Measurements from ENCODE around the gene STX8. TPM values are rescaled to one million over a fixed set of nuclear protein-coding genes. Genes with fewer than 3 reads are reported as not detected.

The STX8 gene
- polyA plus RNA-seq, 1 of the 3 experiments (the other 2 are of a cell fraction): 51.3 TPM

DNA sequence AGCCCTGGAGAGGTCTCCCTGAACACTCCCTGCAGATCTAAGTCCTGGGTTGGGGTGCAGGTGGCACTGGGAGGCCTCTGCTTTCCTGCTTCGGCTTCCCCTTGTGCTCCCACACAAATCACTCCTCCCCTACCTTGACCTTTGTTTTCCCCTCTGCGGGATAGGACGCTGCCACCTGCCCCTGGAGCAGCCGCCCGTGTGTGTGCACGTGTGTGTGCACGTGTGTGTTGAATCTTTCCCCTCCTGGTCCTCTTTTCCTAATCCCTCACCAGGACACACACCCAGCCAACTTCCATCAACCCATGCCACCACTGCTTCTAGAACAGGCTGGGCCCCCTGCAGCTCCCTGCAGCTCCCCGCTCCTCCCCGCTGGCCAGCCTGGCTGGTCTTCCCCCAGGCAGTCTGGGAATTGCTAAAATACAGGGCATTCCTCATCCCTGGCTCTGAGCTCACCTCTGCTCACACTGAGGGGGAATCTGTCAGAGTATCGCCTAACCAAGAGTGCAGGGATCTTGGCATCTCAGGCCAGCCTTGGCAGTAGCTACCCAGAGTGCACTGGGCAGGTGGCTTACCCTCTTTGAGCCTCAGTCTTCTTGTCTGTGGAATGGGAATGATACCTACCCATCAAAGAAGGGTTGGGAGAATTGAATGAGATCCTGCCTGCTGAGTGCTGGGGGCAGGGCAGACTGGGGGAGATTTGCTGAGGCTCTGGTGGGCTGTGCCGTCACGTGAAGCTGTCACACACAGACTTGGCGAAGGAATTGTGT lies 355.8 kb downstream of the STX8 start:
- peaks cover 12% of the 10 kb centered on the region; the same call in 1 of the 2 replicates for H3K9me3 ChIP-seq
- ChIA-PET CTCF (interaction anchor here (1.1 kb wide), 1 partner anchor 14 kb away, joined by 4 read pairs; no protein-coding TSS in a partner anchor), POLR2A (no interaction called here)
- no peaks in the 10 kb centered on the region for H3K27me3 ChIP-seq (ENCODE audit: insufficient read depth)
- peaks cover 0 to 14% of the 10 kb centered on the region in 2 experiments; a peak in 2 of 4 replicates for H3K4me1 ChIP-seq (ENCODE audit: control insufficient read depth in 1 of 2, insufficient read depth in 2 of 2, low read depth in 1 of 2, low read length in 1 of 2)
- H3K4me2 ChIP-seq: no peak overlapping the region
- TF ChIP-seq, protein P1, sequence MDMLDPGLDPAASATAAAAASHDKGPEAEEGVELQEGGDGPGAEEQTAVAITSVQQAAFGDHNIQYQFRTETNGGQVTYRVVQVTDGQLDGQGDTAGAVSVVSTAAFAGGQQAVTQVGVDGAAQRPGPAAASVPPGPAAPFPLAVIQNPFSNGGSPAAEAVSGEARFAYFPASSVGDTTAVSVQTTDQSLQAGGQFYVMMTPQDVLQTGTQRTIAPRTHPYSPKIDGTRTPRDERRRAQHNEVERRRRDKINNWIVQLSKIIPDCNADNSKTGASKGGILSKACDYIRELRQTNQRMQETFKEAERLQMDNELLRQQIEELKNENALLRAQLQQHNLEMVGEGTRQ (IDR thresholded peaks at IDR 0.05; ENCODE audit: borderline replicate concordance, low read depth, low read length): no peak
- TF ChIP-seq EZH2phosphoT487 (IDR thresholded peaks at IDR 0.05; ENCODE audit: borderline replicate concordance, low read depth) (no peak), RFX5 (IDR thresholded peaks at IDR 0.05; ENCODE audit: low read length) (no peak), FOXM1 (IDR thresholded peaks at IDR 0.05; ENCODE audit: low read depth) (no peak)
- H3K9ac ChIP-seq: no peak overlapping the region
- H2AFZ ChIP-seq (ENCODE audit: low read depth): no peak overlapping the region
- H3K4me3 ChIP-seq (ENCODE audit: low read depth in 2 of 2, low read length in 1 of 2): no peak overlapping the region
- 64% methylated on average over 13 of the region's 13 CpGs for WGBS (ENCODE audit: low lambda C conversion rate)
- no peaks in the 10 kb centered on the region for H3F3A ChIP-seq (replicated peaks; ENCODE audit: insufficient read depth)
- H3K27ac ChIP-seq (ENCODE audit: low read depth in 2 of 2, low read length in 1 of 2): no peak overlapping the region
- no peaks in the 10 kb centered on the region for H4K20me1 ChIP-seq (ENCODE audit: insufficient read depth)
- no peaks in the 10 kb centered on the region for H3K9me2 ChIP-seq
- H3K36me3 ChIP-seq (replicated peaks in 1 of 2; ENCODE audit: control insufficient read depth in 1 of 2, insufficient read depth in 2 of 2, low read length in 1 of 2): no peaks in the 10 kb centered on the region
- no peak for DNase-seq
- no peaks in the 10 kb centered on the region for H3K79me2 ChIP-seq (ENCODE audit: insufficient read depth)

DNA sequence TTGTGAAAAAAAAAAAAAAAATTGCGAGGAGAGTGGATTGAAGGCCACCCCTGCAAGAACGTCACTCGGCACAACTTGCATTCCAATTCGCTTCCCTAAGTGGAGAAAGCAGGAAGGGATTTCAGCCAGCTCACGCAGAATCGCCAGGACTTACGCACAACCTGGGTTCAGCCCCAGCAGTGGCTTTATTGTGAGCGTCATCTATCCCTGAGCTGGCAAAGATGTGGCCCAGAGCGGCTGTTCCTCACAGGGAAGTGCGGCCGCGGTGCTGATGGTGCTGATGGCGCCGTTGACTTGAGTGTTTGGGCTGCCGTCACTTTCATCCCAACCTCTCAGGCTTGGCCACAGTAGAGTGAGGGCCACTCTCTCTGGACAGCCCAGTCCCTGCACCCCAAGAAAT lies 356.7 kb downstream of the STX8 start:
- TF ChIP-seq, protein P2, sequence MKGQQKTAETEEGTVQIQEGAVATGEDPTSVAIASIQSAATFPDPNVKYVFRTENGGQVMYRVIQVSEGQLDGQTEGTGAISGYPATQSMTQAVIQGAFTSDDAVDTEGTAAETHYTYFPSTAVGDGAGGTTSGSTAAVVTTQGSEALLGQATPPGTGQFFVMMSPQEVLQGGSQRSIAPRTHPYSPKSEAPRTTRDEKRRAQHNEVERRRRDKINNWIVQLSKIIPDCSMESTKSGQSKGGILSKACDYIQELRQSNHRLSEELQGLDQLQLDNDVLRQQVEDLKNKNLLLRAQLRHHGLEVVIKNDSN (IDR thresholded peaks at IDR 0.05; ENCODE audit: borderline replicate concordance, low read depth): no peak
- TF ChIP-seq YY1 (IDR thresholded peaks at IDR 0.05; ENCODE audit: low read depth) (no peak), SIN3A (IDR thresholded peaks at IDR 0.05; ENCODE audit: borderline replicate concordance, low read depth, low read length) (no peak), ELF1 (IDR thresholded peaks at IDR 0.05) (no peak), TEAD4 (IDR thresholded peaks at IDR 0.05; ENCODE audit: borderline replicate concordance, insufficient read depth) (no peak), MEF2A (IDR thresholded peaks at IDR 0.05; ENCODE audit: borderline replicate concordance, low read depth) (no peak), CHD2 (IDR thresholded peaks at IDR 0.05; ENCODE audit: low read length, partially characterized antibody) (no peak), RFX5 (IDR thresholded peaks at IDR 0.05; ENCODE audit: low read length) (no peak), NRF1 (IDR thresholded peaks at IDR 0.05; ENCODE audit: low read depth, low read length) (no peak), SMC3 (IDR thresholded peaks at IDR 0.05; ENCODE audit: low read depth, low read length) (no peak), FOXM1 (IDR thresholded peaks at IDR 0.05; ENCODE audit: low read depth) (no peak), GATA2 (CRISPR knock-in tag; IDR thresholded peaks at IDR 0.05) (no peak), EP300 (IDR thresholded peaks at IDR 0.05; ENCODE audit: borderline replicate concordance in 1 of 2, low read depth in 1 of 2, low read length in 1 of 2) (no peak), EZH2phosphoT487 (IDR thresholded peaks at IDR 0.05; ENCODE audit: borderline replicate concordance, low read depth) (no peak)
- TF ChIP-seq, protein P3, sequence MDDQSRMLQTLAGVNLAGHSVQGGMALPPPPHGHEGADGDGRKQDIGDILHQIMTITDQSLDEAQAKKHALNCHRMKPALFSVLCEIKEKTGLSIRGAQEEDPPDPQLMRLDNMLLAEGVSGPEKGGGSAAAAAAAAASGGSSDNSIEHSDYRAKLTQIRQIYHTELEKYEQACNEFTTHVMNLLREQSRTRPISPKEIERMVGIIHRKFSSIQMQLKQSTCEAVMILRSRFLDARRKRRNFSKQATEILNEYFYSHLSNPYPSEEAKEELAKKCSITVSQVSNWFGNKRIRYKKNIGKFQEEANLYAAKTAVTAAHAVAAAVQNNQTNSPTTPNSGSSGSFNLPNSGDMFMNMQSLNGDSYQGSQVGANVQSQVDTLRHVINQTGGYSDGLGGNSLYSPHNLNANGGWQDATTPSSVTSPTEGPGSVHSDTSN (IDR thresholded peaks at IDR 0.05): no peak
- TF ChIP-seq, protein P1 (IDR thresholded peaks at IDR 0.05; ENCODE audit: borderline replicate concordance, low read depth, low read length): no peak
- TF ChIP-seq, protein P4, sequence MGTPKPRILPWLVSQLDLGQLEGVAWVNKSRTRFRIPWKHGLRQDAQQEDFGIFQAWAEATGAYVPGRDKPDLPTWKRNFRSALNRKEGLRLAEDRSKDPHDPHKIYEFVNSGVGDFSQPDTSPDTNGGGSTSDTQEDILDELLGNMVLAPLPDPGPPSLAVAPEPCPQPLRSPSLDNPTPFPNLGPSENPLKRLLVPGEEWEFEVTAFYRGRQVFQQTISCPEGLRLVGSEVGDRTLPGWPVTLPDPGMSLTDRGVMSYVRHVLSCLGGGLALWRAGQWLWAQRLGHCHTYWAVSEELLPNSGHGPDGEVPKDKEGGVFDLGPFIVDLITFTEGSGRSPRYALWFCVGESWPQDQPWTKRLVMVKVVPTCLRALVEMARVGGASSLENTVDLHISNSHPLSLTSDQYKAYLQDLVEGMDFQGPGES (IDR thresholded peaks at IDR 0.05; ENCODE audit: low read depth, low read length): no peak
- no peak overlapping the region for H3K27ac ChIP-seq (ENCODE audit: low read depth in 2 of 2, low read length in 1 of 2)
- 67% methylated on average over 7 of the region's 15 CpGs for WGBS (ENCODE audit: low lambda C conversion rate)
- no peaks in the 10 kb centered on the region for H4K20me1 ChIP-seq (ENCODE audit: insufficient read depth)
- H3K9me2 ChIP-seq: no peaks in the 10 kb centered on the region
- no peaks in the 10 kb centered on the region for H3K27me3 ChIP-seq (ENCODE audit: insufficient read depth)
- no peak for DNase-seq
- H3F3A ChIP-seq (replicated peaks; ENCODE audit: insufficient read depth): no peaks in the 10 kb centered on the region
- H3K79me2 ChIP-seq (ENCODE audit: insufficient read depth): no peaks in the 10 kb centered on the region
- ChIA-PET POLR2A (no interaction called here), CTCF (interaction anchor here (1.1 kb wide), 1 partner anchor 13 kb away, joined by 4 read pairs; no protein-coding TSS in a partner anchor)
- H3K9ac ChIP-seq: no peak overlapping the region
- peaks cover 12% of the 10 kb centered on the region; the same call in 1 of the 2 replicates for H3K9me3 ChIP-seq
- no peak overlapping the region for H2AFZ ChIP-seq (ENCODE audit: low read depth)
- no peaks in the 10 kb centered on the region for H3K36me3 ChIP-seq (replicated peaks in 1 of 2; ENCODE audit: control insufficient read depth in 1 of 2, insufficient read depth in 2 of 2, low read length in 1 of 2)
- peaks cover 0 to 14% of the 10 kb centered on the region in 2 experiments; a peak in 2 of 4 replicates for H3K4me1 ChIP-seq (ENCODE audit: control insufficient read depth in 1 of 2, insufficient read depth in 2 of 2, low read depth in 1 of 2, low read length in 1 of 2)
- H3K4me2 ChIP-seq: no peak overlapping the region
- H3K4me3 ChIP-seq (ENCODE audit: low read depth in 2 of 2, low read length in 1 of 2): no peak overlapping the region

All from SK-N-SH (cell line).